HTR-8/SVneo (cell line): ENCODE results near the gene KIF3A.
"Not testable (repeated sequence)": the region's sequence is repeated elsewhere in the genome, so short reads cannot be mapped to it uniquely, and the experiment has no call there.

ENCODE experiments used
- DNase-seq: peaks from one replicate; pipeline ENCODE4 v3.0.0; 2011; ENCODE audit warnings: low spot score, mixed read lengths; ENCODE audit not compliant: insufficient read length
- FAIRE-seq: peaks from 2 replicates; lab custom pipeline; 2011; peaks lifted over from hg19 to GRCh38; lab: Jason Lieb, UNC

KIF3A gene

GRCh38 chr5:132734687-132735086 is 2.7 kb downstream of the KIF3A start:
- no peak for FAIRE-seq
- DNase-seq: no peak

GRCh38 chr5:132733499-132734148 is 3.7 kb downstream of the KIF3A start:
- DNase-seq (no peak), FAIRE-seq (no peak)

- DNase-seq (no peak), FAIRE-seq (no peak)
Measured at GRCh38 chr5:132729896-132730295, 7.5 kb downstream of the KIF3A start.

- DNase-seq (no peak), FAIRE-seq (no peak)
Measured at GRCh38 chr5:132725745-132726144, 11.6 kb downstream of the KIF3A start.

GRCh38 chr5:132718544-132719312 is 18.6 kb downstream of the KIF3A start:
- FAIRE-seq: no peak
- no peak for DNase-seq

GRCh38 chr5:132714456-132715307 is 22.7 kb downstream of the KIF3A start:
- DNase-seq (no peak), FAIRE-seq (no peak)

GRCh38 chr5:132708645-132709044 is 28.7 kb downstream of the KIF3A start:
- DNase-seq: no peak
- no peak for FAIRE-seq

GRCh38 chr5:132704875-132705274 is 32.5 kb downstream of the KIF3A start:
- FAIRE-seq (no peak), DNase-seq (no peak)

GRCh38 chr5:132695956-132696355 is 41.4 kb downstream of the KIF3A start:
- no peak for FAIRE-seq

GRCh38 chr5:132692632-132692967 is 44.7 kb downstream of the KIF3A start:
- no peak for FAIRE-seq

More at GRCh38 chr5:132695956-132696355, 41.4 kb downstream of the KIF3A start:
- no peak for DNase-seq

GRCh38 chr5:132691755-132692631 is 45.4 kb downstream of the KIF3A start:
- DNase-seq, FAIRE-seq: not testable (repeated sequence)

More at GRCh38 chr5:132692632-132692967, 44.7 kb downstream of the KIF3A start:
- DNase-seq: no peak

- FAIRE-seq (no peak), DNase-seq (no peak)
Measured at GRCh38 chr5:132690156-132690555, 47.2 kb downstream of the KIF3A start.

- FAIRE-seq: no peak
- DNase-seq: no peak
Measured at GRCh38 chr5:132689513-132689912, 47.8 kb downstream of the KIF3A start.

- FAIRE-seq (no peak), DNase-seq (no peak)
Measured at GRCh38 chr5:132688536-132689339, 48.6 kb downstream of the KIF3A start.

- no peak for FAIRE-seq
- no peak for DNase-seq
Measured at GRCh38 chr5:132687995-132688394, 49.4 kb downstream of the KIF3A start.

- FAIRE-seq (no peak), DNase-seq (no peak)
Measured at GRCh38 chr5:132686193-132686592, 51.2 kb downstream of the KIF3A start.

GRCh38 chr5:132684922-132685720 is 52.2 kb downstream of the KIF3A start:
- FAIRE-seq (no peak), DNase-seq (no peak)

- DNase-seq (no peak), FAIRE-seq (no peak)
Measured at GRCh38 chr5:132684491-132684890, 52.9 kb downstream of the KIF3A start.
